PC-3 (cell line): ENCODE measurements around the gene ZNF750. TPM values are rescaled to one million over a fixed set of nuclear protein-coding genes. Genes with fewer than 3 reads are reported as not detected.

Experiments used
- ATAC-seq: fragments of 200-7000 bp; cut with Tn5 transposase; 2 replicates; pipeline ENCODE4 v1.9.1; 2020; ENCODE audit warnings: mild to moderate bottlenecking, moderate library complexity
- BruUV-seq: library from RNA; stranded (reverse); fragments of 400-500 nt; replicated peaks from 2 replicates; lab custom pipeline; 2021; lab: Mats Ljungman, UMichigan
- CTCF ChIA-PET: fragments of 300-600 bp; sonication (Branson Sonifier 250); formaldehyde crosslinking; loops from one replicate; lab custom pipeline; 2022; ENCODE audit warnings: antibody characterized with exemption; lab: Charles Lee
- POLR2A ChIA-PET: fragments of 300-600 bp; sonication (Branson Sonifier 250); formaldehyde crosslinking; loops from one replicate; lab custom pipeline; 2022; ENCODE audit warnings: antibody characterized with exemption; ENCODE audit not compliant: unreplicated experiment; lab: Charles Lee
- DNase-seq: peaks from one replicate; pipeline ENCODE4 v3.0.0-alpha.2; 2015
- H2AFZ ChIP-seq: fragments of 300-600 bp; sonication (generic); 2 replicates; pipeline ENCODE4 v1.6.0; 2016; ENCODE audit warnings: antibody characterized with exemption, low read length
- H3F3A ChIP-seq: fragments of 300-600 bp; sonication (generic); one replicate; pipeline ENCODE4 v1.6.0; 2017; ENCODE audit warnings: antibody characterized with exemption, low read length, control low read depth, mild to moderate bottlenecking; ENCODE audit not compliant: unreplicated experiment
- H3K27ac ChIP-seq: fragments of 300-600 bp; sonication (generic); 2 replicates; pipeline ENCODE4 v1.5.1; 2016; ENCODE audit warnings: mild to moderate bottlenecking, low read length
- H3K27me3 ChIP-seq: fragments of 300-600 bp; sonication (generic); 2 replicates; pipeline ENCODE4 v1.6.1; 2016; ENCODE audit warnings: low read length, mixed read lengths
- H3K36me3 ChIP-seq: fragments of 300-600 bp; sonication (generic); 2 replicates; pipeline ENCODE4 v1.6.1; 2016; ENCODE audit warnings: low read depth, mixed run types, low read length, mixed read lengths
- H3K4me1 ChIP-seq: fragments of 300-600 bp; sonication (generic); 2 replicates; pipeline ENCODE4 v1.5.1; 2016; ENCODE audit warnings: low read length; ENCODE audit not compliant: insufficient read depth
- H3K4me2 ChIP-seq: fragments of 300-600 bp; sonication (generic); 2 replicates; pipeline ENCODE4 v1.6.0; 2016; ENCODE audit warnings: low read length
- H3K4me3 ChIP-seq: fragments of 300-600 bp; sonication (generic); 2 replicates; pipeline ENCODE4 v1.5.1; 2016; ENCODE audit warnings: mild to moderate bottlenecking, low read length, mixed read lengths
- H3K79me2 ChIP-seq: fragments of 300-600 bp; sonication (generic); 2 replicates; pipeline ENCODE4 v1.6.1; 2017; ENCODE audit warnings: low read length, mixed read lengths
- H3K9ac ChIP-seq: fragments of 300-600 bp; sonication (generic); 2 replicates; pipeline ENCODE4 v1.6.0; 2016; ENCODE audit warnings: mild to moderate bottlenecking, low read length
- H3K9me2 ChIP-seq: fragments of 300-600 bp; sonication (generic); replicated peaks from 2 replicates; pipeline ENCODE4 v1.6.1; 2016; ENCODE audit warnings: mixed run types, low read length, mixed read lengths
- H3K9me3 ChIP-seq: fragments of 300-600 bp; sonication (generic); 2 replicates; pipeline ENCODE4 v1.6.1; 2016; ENCODE audit warnings: low read length, mixed read lengths
- H4K20me1 ChIP-seq: fragments of 300-600 bp; sonication (generic); 2 replicates; pipeline ENCODE4 v1.6.1; 2016; ENCODE audit warnings: low read length, mixed read lengths
- EZH2 ChIP-seq: fragments of 300-600 bp; sonication (generic); IDR thresholded peaks from one replicate; pipeline ENCODE4 v1.6.1; 2017; ENCODE audit warnings: antibody characterized with exemption, mild to moderate bottlenecking, low read length; ENCODE audit not compliant: unreplicated experiment
- EZH2phosphoT487 ChIP-seq: fragments of 300-600 bp; sonication (generic); IDR thresholded peaks from 2 replicates; pipeline ENCODE4 v1.6.1; 2018; ENCODE audit warnings: mild to moderate bottlenecking, antibody characterized with exemption, low read length, borderline replicate concordance
- intact Hi-C: fragments of 100-400 bp; cut with micrococcal nuclease; formaldehyde crosslinking; loops from 2 replicates; pipeline ENCODE4 v1.9.0; 2023
- total RNA-seq: library from RNA; depleted of rRNA; stranded (reverse); fragments of >200 nt; gene quantifications from 2 replicates; pipeline ENCODE4 v1.2.3, GENCODE V29; 2014
- TF ChIP-seq, protein P1 (sequence below): fragments of 300-600 bp; sonication (generic); conservative IDR thresholded peaks from 2 replicates; pipeline ENCODE4 v1.5.1; 2017; ENCODE audit warnings: antibody characterized with exemption, low read depth, mild to moderate bottlenecking, low read length

The ZNF750 gene
- total RNA-seq, 1 experiment from 2014 or later = not detected

DNA sequence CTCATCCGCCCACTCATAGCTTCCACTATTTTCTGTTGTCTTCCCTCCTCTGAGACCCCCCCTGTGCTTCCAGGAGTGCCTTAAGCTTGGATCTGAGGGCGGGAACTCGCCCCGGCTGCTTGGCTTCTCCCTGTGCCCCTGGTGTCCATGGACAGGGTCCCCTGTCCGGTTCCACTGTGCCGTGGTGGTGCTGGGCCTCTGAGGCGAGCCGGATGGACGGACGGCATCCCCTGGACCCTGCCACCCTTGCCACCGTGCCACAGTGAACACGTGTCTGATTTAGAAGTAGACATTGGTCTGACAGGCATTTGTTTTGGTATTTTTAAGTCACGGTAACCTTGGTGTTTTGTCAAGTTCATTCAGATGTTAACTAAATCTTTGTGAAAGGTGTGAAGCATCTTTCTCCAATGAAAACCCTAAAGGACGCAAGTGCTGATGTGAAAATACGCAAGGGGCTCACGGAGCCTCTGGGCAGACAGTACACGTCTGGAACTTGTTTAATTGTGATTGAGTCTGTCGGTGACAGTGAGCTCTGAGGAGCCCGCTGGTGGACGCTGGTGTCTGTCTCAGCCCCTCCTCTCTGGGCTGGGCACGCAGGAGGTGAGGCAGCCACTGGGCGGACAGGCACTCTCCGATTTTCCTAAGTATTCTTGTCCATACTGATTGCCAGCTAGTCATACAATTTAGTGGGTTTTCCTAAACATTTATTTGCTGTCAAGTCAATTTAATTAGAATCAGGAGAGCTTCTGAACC lies 26.3 kb downstream of the ZNF750 start:
- TF ChIP-seq EZH2phosphoT487 (no peak), EZH2 (no peak)
- TF ChIP-seq, protein P1, sequence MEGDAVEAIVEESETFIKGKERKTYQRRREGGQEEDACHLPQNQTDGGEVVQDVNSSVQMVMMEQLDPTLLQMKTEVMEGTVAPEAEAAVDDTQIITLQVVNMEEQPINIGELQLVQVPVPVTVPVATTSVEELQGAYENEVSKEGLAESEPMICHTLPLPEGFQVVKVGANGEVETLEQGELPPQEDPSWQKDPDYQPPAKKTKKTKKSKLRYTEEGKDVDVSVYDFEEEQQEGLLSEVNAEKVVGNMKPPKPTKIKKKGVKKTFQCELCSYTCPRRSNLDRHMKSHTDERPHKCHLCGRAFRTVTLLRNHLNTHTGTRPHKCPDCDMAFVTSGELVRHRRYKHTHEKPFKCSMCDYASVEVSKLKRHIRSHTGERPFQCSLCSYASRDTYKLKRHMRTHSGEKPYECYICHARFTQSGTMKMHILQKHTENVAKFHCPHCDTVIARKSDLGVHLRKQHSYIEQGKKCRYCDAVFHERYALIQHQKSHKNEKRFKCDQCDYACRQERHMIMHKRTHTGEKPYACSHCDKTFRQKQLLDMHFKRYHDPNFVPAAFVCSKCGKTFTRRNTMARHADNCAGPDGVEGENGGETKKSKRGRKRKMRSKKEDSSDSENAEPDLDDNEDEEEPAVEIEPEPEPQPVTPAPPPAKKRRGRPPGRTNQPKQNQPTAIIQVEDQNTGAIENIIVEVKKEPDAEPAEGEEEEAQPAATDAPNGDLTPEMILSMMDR = no peak
- no peaks in the 10 kb centered on the region for H3K9me3 ChIP-seq
- no peak overlapping the region for H2AFZ ChIP-seq
- no TSS peak for BruUV-seq
- H3K27ac ChIP-seq = no peak overlapping the region
- no peaks in the 10 kb centered on the region for H3K27me3 ChIP-seq
- H3K9me2 ChIP-seq = no peaks in the 10 kb centered on the region
- POLR2A ChIA-PET = no interaction called here
- no peak overlapping the region for H3K9ac ChIP-seq
- DNase-seq (no peak), ATAC-seq (no peak)
- no peaks in the 10 kb centered on the region for H4K20me1 ChIP-seq
- no peaks in the 10 kb centered on the region for H3K4me1 ChIP-seq
- CTCF ChIA-PET = no interaction called here
- no peaks in the 10 kb centered on the region for H3K79me2 ChIP-seq
- intact Hi-C loops = no loop called here
- no peaks in the 10 kb centered on the region for H3F3A ChIP-seq
- peaks cover 4% of the 10 kb centered on the region; the same call in 1 of the 2 replicates for H3K36me3 ChIP-seq
- no peak overlapping the region for H3K4me3 ChIP-seq
- no peak overlapping the region for H3K4me2 ChIP-seq

DNA sequence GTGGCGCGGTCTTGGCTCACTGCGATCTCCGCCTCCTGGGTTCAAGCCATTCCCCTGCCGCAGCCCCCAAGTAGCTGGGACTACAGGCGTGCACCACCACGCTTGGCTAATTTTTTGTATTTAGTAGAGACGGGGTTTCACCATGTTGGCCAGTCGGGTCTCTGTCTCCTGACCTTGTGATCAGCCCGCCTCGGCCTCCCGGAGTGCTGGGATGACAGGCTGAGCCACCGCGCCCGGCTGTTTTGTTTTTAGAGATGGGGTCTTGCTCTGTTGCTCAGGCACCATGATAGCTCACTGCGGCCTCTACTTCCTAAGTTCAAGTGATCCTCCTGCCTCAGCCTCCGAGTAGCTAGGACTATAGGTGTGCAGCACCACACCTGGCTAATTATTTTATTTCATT lies 27.2 kb downstream of the ZNF750 start:
- Histone ChIP-seq H3K79me2 (no peaks in the 10 kb centered on the region), H3K4me3 (no peak overlapping the region), H3K9ac (no peak overlapping the region), H4K20me1 (no peaks in the 10 kb centered on the region), H3K4me2 (no peak overlapping the region), H3F3A (no peaks in the 10 kb centered on the region), H3K27ac (no peak overlapping the region), H2AFZ (no peak overlapping the region), H3K9me2 (no peaks in the 10 kb centered on the region), H3K4me1 (no peaks in the 10 kb centered on the region), H3K36me3 (peaks cover 4% of the 10 kb centered on the region; the same call in 1 of the 2 replicates), H3K9me3 (no peaks in the 10 kb centered on the region), H3K27me3 (no peaks in the 10 kb centered on the region)
- no peak for DNase-seq
- CTCF ChIA-PET = no interaction called here
- no TSS peak for BruUV-seq
- intact Hi-C loops = no loop called here
- POLR2A ChIA-PET = no interaction called here
- TF ChIP-seq, protein P1 = no peak
- TF ChIP-seq EZH2 (no peak), EZH2phosphoT487 (no peak)
- no peak for ATAC-seq

DNA sequence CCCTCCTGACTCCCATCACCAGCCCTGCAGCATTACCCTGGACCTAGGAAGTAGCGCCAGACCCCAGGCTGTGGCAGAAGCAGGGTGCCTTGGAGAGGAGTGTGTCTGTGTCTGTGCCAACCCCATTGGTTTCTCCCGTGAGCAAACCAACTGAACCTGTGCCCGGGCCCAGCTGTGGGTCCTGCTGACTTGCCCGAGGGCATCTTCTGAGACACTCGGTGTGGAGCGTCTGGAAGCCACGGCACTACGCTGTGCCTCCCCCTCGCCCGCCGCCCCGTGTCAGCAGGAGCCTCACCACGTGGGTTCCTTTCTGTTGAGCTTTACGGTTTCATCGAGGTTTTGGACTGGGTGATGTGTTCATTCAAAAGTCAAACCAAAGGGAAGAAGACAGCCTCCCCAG lies 27.8 kb downstream of the ZNF750 start:
- no peaks in the 10 kb centered on the region for H3K27me3 ChIP-seq
- intact Hi-C loops = no loop called here
- H3K9me2 ChIP-seq = no peaks in the 10 kb centered on the region
- no peaks in the 10 kb centered on the region for H3K4me1 ChIP-seq
- ChIA-PET CTCF (no interaction called here), POLR2A (no interaction called here)
- H3K4me2 ChIP-seq = no peak overlapping the region
- no peaks in the 10 kb centered on the region for H3K79me2 ChIP-seq
- H3K4me3 ChIP-seq = no peak overlapping the region
- no peak overlapping the region for H3K9ac ChIP-seq
- H3K9me3 ChIP-seq = no peaks in the 10 kb centered on the region
- H4K20me1 ChIP-seq = no peaks in the 10 kb centered on the region
- H3F3A ChIP-seq = no peaks in the 10 kb centered on the region
- no peak overlapping the region for H3K27ac ChIP-seq
- no peak overlapping the region for H2AFZ ChIP-seq
- ATAC-seq (no peak), DNase-seq (no peak)
- H3K36me3 ChIP-seq = peaks cover 4% of the 10 kb centered on the region; the same call in 1 of the 2 replicates
- TF ChIP-seq EZH2 (no peak), EZH2phosphoT487 (no peak)
- TF ChIP-seq, protein P1 = no peak
- BruUV-seq = no TSS peak
